H1 (cell line): Measurements from ENCODE around the gene MRFAP1. TPM values are rescaled to one million over a fixed set of nuclear protein-coding genes. Genes with fewer than 3 reads are reported as not detected.

Experiments used
- CTCF ChIA-PET: fragments of 300-600 bp; sonication (Branson Sonifier 250); formaldehyde crosslinking; loops from one replicate; lab custom pipeline; 2021; ENCODE audit not compliant: partially characterized antibody; lab: Charles Lee
- POLR2A ChIA-PET: fragments of 300-600 bp; sonication (Branson Sonifier 250); formaldehyde crosslinking; loops from one replicate; lab custom pipeline; 2021; ENCODE audit warnings: inconsistent platforms; ENCODE audit not compliant: partially characterized antibody; lab: Charles Lee
- DNase-seq, 2 experiments: peaks; one replicate each; pipeline versions ENCODE4 v3.0.0 to v3.0.0-alpha.2; 2010 to 2022; ENCODE audit warnings: low spot score in 2 of 2, low read depth in 1 of 2, mixed read lengths in 1 of 2
- FAIRE-seq: peaks from 2 replicates; lab custom pipeline; 2011; peaks lifted over from hg19 to GRCh38; lab: Jason Lieb, UNC
- H2AFZ ChIP-seq: 2 replicates; pipeline ENCODE4 v1.8.1; 2012; ENCODE audit warnings: low read length, inconsistent platforms
- H2AK5ac ChIP-seq: 2 replicates; pipeline ENCODE4 v1.6.1; 2013; ENCODE audit warnings: low read depth, low read length
- H2BK120ac ChIP-seq: replicated peaks from 2 replicates; pipeline ENCODE3; 2013; ENCODE audit warnings: low read depth, low read length, inconsistent platforms
- H2BK12ac ChIP-seq: 2 replicates; pipeline ENCODE4 v1.6.1; 2013; ENCODE audit warnings: low read depth, low read length
- H2BK15ac ChIP-seq: 2 replicates; pipeline ENCODE4 v1.6.1; 2013; ENCODE audit warnings: low read length
- H2BK20ac ChIP-seq: 2 replicates; pipeline ENCODE4 v1.6.1; 2013; ENCODE audit warnings: low read length
- H2BK5ac ChIP-seq: 2 replicates; pipeline ENCODE4 v1.6.1; 2013; ENCODE audit warnings: low read depth, low read length
- H3K14ac ChIP-seq: 2 replicates; pipeline ENCODE4 v1.6.1; 2013; ENCODE audit warnings: inconsistent platforms; ENCODE audit not compliant: insufficient read length
- H3K18ac ChIP-seq: 2 replicates; pipeline ENCODE4 v1.6.1; 2013; ENCODE audit warnings: low read length; ENCODE audit errors: extremely low read depth
- H3K23ac ChIP-seq: 2 replicates; pipeline ENCODE4 v1.6.1; 2013; ENCODE audit warnings: inconsistent platforms; ENCODE audit not compliant: insufficient read length
- H3K23me2 ChIP-seq: 2 replicates; pipeline ENCODE4 v1.6.1; 2013; ENCODE audit warnings: low read depth, low read length
- H3K27ac ChIP-seq: 2 replicates; pipeline ENCODE4 v1.6.1; 2011; ENCODE audit warnings: low read depth, low read length, inconsistent platforms
- H3K27me3 ChIP-seq, 4 experiments: replicated peaks in 1 of 4; 1 replicate in 1 of 4; 2 replicates in 3 of 4; pipeline versions ENCODE4 v1.6.1 to v1.8.1; 2011 to 2013; ENCODE audit warnings: low read length in 3 of 4, mild to moderate bottlenecking in 3 of 4, inconsistent platforms in 2 of 4, mixed read lengths in 2 of 4, moderate library complexity in 1 of 4; ENCODE audit not compliant: control insufficient read depth in 3 of 4, insufficient read depth in 3 of 4; ENCODE audit errors: extremely low read depth in 1 of 4
- H3K36me3 ChIP-seq, 4 experiments: 2 replicates each; pipeline versions ENCODE4 v1.6.1 to v1.8.1; 2011 to 2013; ENCODE audit warnings: mild to moderate bottlenecking in 4 of 4, low read length in 3 of 4, moderate library complexity in 2 of 4, control low read depth in 1 of 4, inconsistent platforms in 1 of 4; ENCODE audit not compliant: insufficient read depth in 4 of 4, control insufficient read depth in 2 of 4
- H3K4ac ChIP-seq: replicated peaks from 2 replicates; pipeline ENCODE3; 2013; ENCODE audit warnings: low read length, low read depth, mixed read lengths, inconsistent platforms; ENCODE audit not compliant: insufficient read length
- H3K4me1 ChIP-seq, 4 experiments: replicated peaks in 1 of 4; 1 replicate in 1 of 4; 2 replicates in 3 of 4; pipeline versions ENCODE4 v1.6.1 to v1.8.1; 2011 to 2013; ENCODE audit warnings: low read length in 3 of 4, inconsistent platforms in 2 of 4, mixed read lengths in 1 of 4; ENCODE audit not compliant: insufficient read depth in 4 of 4, control insufficient read depth in 3 of 4
- H3K4me2 ChIP-seq, 2 experiments: 2 replicates each; pipeline versions ENCODE4 v1.6.1 to v1.8.1; 2011 to 2013; ENCODE audit warnings: low read depth in 2 of 2, low read length in 2 of 2, control low read depth in 1 of 2, inconsistent platforms in 1 of 2, mild to moderate bottlenecking in 1 of 2; ENCODE audit not compliant: insufficient read depth in 1 of 2
- H3K4me3 ChIP-seq, 4 experiments: fragments of 200-600, 300-600 bp in 1 of 4; sonication (generic), shearing (Covaris generic), sonication (Bioruptor Twin) in 1 of 4; 2 replicates each; pipeline versions ENCODE4 v1.5.1 to v1.8.1; 2011 to 2016; ENCODE audit warnings: low read length in 4 of 4, low read depth in 3 of 4, control low read depth in 2 of 4, inconsistent platforms in 2 of 4, mild to moderate bottlenecking in 2 of 4, mixed read lengths in 1 of 4, moderate library complexity in 1 of 4; ENCODE audit not compliant: insufficient read depth in 2 of 4; ENCODE audit errors: extremely low read depth in 1 of 4
- H3K56ac ChIP-seq: replicated peaks from 2 replicates; pipeline ENCODE3; 2013; ENCODE audit warnings: low read depth, mild to moderate bottlenecking, mixed read lengths, low read length, inconsistent platforms; ENCODE audit not compliant: insufficient read length
- H3K79me1 ChIP-seq: 2 replicates; pipeline ENCODE4 v1.6.1; 2013; ENCODE audit warnings: low read depth, low read length, control low read depth
- H3K79me2 ChIP-seq, 2 experiments: 2 replicates each; pipeline versions ENCODE4 v1.6.1 to v1.8.1; 2012 to 2013; ENCODE audit warnings: low read length in 2 of 2, mild to moderate bottlenecking in 2 of 2, inconsistent platforms in 1 of 2; ENCODE audit not compliant: insufficient read depth in 2 of 2, control insufficient read depth in 1 of 2
- H3K9ac ChIP-seq, 4 experiments: replicated peaks in 1 of 4; 1 replicate in 1 of 4; 2 replicates in 3 of 4; pipeline versions ENCODE4 v1.6.1 to v1.8.1; 2011 to 2013; ENCODE audit warnings: low read depth in 3 of 4, low read length in 3 of 4, control low read depth in 2 of 4, mild to moderate bottlenecking in 2 of 4, moderate library complexity in 2 of 4, inconsistent platforms in 1 of 4; ENCODE audit errors: extremely low read depth in 1 of 4
- H3K9me3 ChIP-seq, 2 experiments: 2 replicates each; pipeline versions ENCODE4 v1.6.1 to v1.8.1; 2012 to 2013; ENCODE audit warnings: mild to moderate bottlenecking in 2 of 2, moderate library complexity in 2 of 2, control low read depth in 1 of 2, inconsistent platforms in 1 of 2, low read depth in 1 of 2, low read length in 1 of 2, mixed read lengths in 1 of 2; ENCODE audit not compliant: insufficient read depth in 2 of 2
- H4K20me1 ChIP-seq, 2 experiments: replicated peaks in 1 of 2; 2 replicates each; pipeline versions ENCODE3 to v1.8.1; 2011 to 2013; ENCODE audit warnings: inconsistent platforms in 2 of 2, low read length in 2 of 2, mild to moderate bottlenecking in 1 of 2; ENCODE audit not compliant: insufficient read depth in 2 of 2, control insufficient read depth in 1 of 2
- H4K5ac ChIP-seq: 2 replicates; pipeline ENCODE4 v1.6.1; 2013; ENCODE audit warnings: low read length, low read depth, mixed read lengths, inconsistent platforms; ENCODE audit not compliant: insufficient read length
- H4K8ac ChIP-seq: 2 replicates; pipeline ENCODE4 v1.8.0; 2013; ENCODE audit warnings: mild to moderate bottlenecking, moderate library complexity, low read length, inconsistent platforms; ENCODE audit not compliant: insufficient read depth; ENCODE audit errors: extremely low read depth
- H4K91ac ChIP-seq: replicated peaks from 2 replicates; pipeline ENCODE3; 2013; ENCODE audit warnings: low read length, mixed read lengths, inconsistent platforms; ENCODE audit not compliant: insufficient read length
- ASH2L ChIP-seq: fragments of 200-600, 300-600 bp; sonication (generic); IDR thresholded peaks from one replicate; pipeline ENCODE4 v1.7.1; 2017; ENCODE audit warnings: low read length
- E2F6 ChIP-seq: IDR thresholded peaks from 2 replicates; pipeline ENCODE4 v1.6.1; 2012; ENCODE audit warnings: inconsistent platforms
- JUN ChIP-seq: IDR thresholded peaks from 2 replicates; pipeline ENCODE4 v1.6.1; 2011; ENCODE audit warnings: low read depth, mild to moderate bottlenecking, improper control_type of control experiment, low read length
- JUND ChIP-seq: IDR thresholded peaks from 2 replicates; pipeline ENCODE4 v1.6.1; 2011; ENCODE audit warnings: mild to moderate bottlenecking, improper control_type of control experiment, low read length
- NRF1 ChIP-seq: IDR thresholded peaks from 2 replicates; pipeline ENCODE4 v1.6.1; 2011; ENCODE audit warnings: mild to moderate bottlenecking, low read depth, low read length, improper control_type of control experiment
- RFX5 ChIP-seq: IDR thresholded peaks from 2 replicates; pipeline ENCODE4 v1.6.1; 2011; ENCODE audit warnings: low read depth, low read length, improper control_type of control experiment, borderline replicate concordance
- TBP ChIP-seq: IDR thresholded peaks from 2 replicates; pipeline ENCODE4 v1.6.1; 2011; ENCODE audit warnings: low read depth, low read length, improper control_type of control experiment
- TCF12 ChIP-seq: IDR thresholded peaks from 2 replicates; pipeline ENCODE4 v1.6.1; 2011; ENCODE audit warnings: low read depth, mild to moderate bottlenecking, low read length
- WGBS, 2 experiments: shearing (Covaris generic) in 1 of 2; methylation state at CpG; one replicate each; pipeline versions ENCODE4 v1.1.6 to v1.1.7; 2013 to 2015; ENCODE audit warnings: low lambda C conversion rate in 2 of 2, mixed read lengths in 2 of 2, inconsistent platforms in 1 of 2, low coverage in 1 of 2, missing lambda C conversion rate in 1 of 2; ENCODE audit not compliant: insufficient replicate concordance in 2 of 2, insufficient coverage in 1 of 2, insufficient read length in 1 of 2; ENCODE audit errors: extremely low coverage in 1 of 2, missing lambda C conversion rate in 1 of 2; 5-methylcytosine and 5-hydroxymethylcytosine counted together
- polyA plus RNA-seq, 7 experiments: library from polyadenylated mRNA; depleted of rRNA in 3 of 7; stranded (reverse) in 5 of 7; unstranded in 2 of 7; fragments of >200 nt in 5 of 7; fragments of 200-250 nt in 2 of 7; gene quantifications; 1 replicate in 5 of 7; 2 replicates in 1 of 7; 4 replicates in 1 of 7; pipeline versions ENCODE4 v1.2.1 to v1.2.3, GENCODE V29; 2011 to 2013; ENCODE audit warnings: missing spikeins in 2 of 7, mixed read lengths in 2 of 7
- total RNA-seq: library from RNA; stranded (reverse); fragmentation: NEBNext Ultra II Directional; extraction: Animal tissue kit (Norgen Biotek cat#: 25700); gene quantifications from 2 replicates; pipeline ENCODE4 v1.2.1, GENCODE V29; 2021

Gene MRFAP1
- total and polyA plus RNA-seq, 2 of the 8 experiments (the other 6 are each of a cell fraction or from before 2014, with no cell fraction given) = 108 to 307 TPM

GRCh38 chr4:6620296-6620695 is 20.2 kb upstream of the MRFAP1 start:
- H3K36me3 ChIP-seq = no peaks in the 10 kb centered on the region; a peak in 1 of 8 replicates
- no peak overlapping the region for H3K4me2 ChIP-seq
- no peaks in the 10 kb centered on the region for H3K79me1 ChIP-seq
- H3K14ac ChIP-seq = no peak overlapping the region
- H3K27me3 ChIP-seq = no peaks in the 10 kb centered on the region
- H2BK15ac ChIP-seq = no peak overlapping the region
- H3K9ac ChIP-seq = peak overlapping the region in 1 of 4 experiments; percentile 1; a peak in 2 of 7 replicates
- WGBS, 2 experiments = 85 to 100% methylated on average over 1 to 8 of the region's 10 CpGs
- no peaks in the 10 kb centered on the region for H3K79me2 ChIP-seq
- no peak overlapping the region for H3K4ac ChIP-seq
- H3K56ac ChIP-seq = no peak overlapping the region
- H3K23me2 ChIP-seq = no peaks in the 10 kb centered on the region
- no peak overlapping the region for H4K5ac ChIP-seq
- H2BK5ac ChIP-seq = no peak overlapping the region
- no peak overlapping the region for H4K91ac ChIP-seq
- H3K4me1 ChIP-seq = no peaks in the 10 kb centered on the region
- H4K8ac ChIP-seq = no peak overlapping the region
- no peaks in the 10 kb centered on the region for H3K9me3 ChIP-seq
- no peak overlapping the region for H2AK5ac ChIP-seq
- FAIRE-seq = no peak
- POLR2A ChIA-PET = interaction anchor here (1.4 kb wide), 1 partner anchor 9 kb away, joined by 3 read pairs; no protein-coding TSS in a partner anchor
- no peak overlapping the region for H3K18ac ChIP-seq
- CTCF ChIA-PET = interaction anchor here (0.6 to 1.2 kb wide), 4 partner anchors 12 to 762 kb away, joined by 3 to 4 read pairs (median 3); no protein-coding TSS in a partner anchor
- DNase-seq = no peak
- H4K20me1 ChIP-seq = peaks cover 0 to 8% of the 10 kb centered on the region in 2 experiments
- no peak overlapping the region for H3K27ac ChIP-seq
- H2BK12ac ChIP-seq = no peak overlapping the region
- H2BK20ac ChIP-seq = no peak overlapping the region
- no peak overlapping the region for H3K4me3 ChIP-seq
- H2BK120ac ChIP-seq = no peak overlapping the region
- H3K23ac ChIP-seq = no peak overlapping the region
- H2AFZ ChIP-seq = no peak overlapping the region
- no peak for TF ChIP-seq TCF12
- no peak for TF ChIP-seq RFX5
- TF ChIP-seq TBP = no peak
- TF ChIP-seq JUND = no peak
- TF ChIP-seq JUN = no peak
- no peak for TF ChIP-seq ASH2L
- TF ChIP-seq E2F6 = no peak
- TF ChIP-seq NRF1 = no peak
